HL-60/S4 treated with phorbol 12-myristate 13-acetate at 8.2 ng/mL for 4 days and 3 days (cell line): ENCODE data around the gene GLTP.
"Not testable (repeated sequence)": the region's sequence is repeated elsewhere in the genome, so short reads cannot be mapped to it uniquely, and the experiment has no call there.

Experiments
- in situ Hi-C: fragments of 300-500 bp; cut with MboI; formaldehyde crosslinking; loops from 2 replicates; pipeline ENCODE4 v1.15.0; 2022; ENCODE audit warnings: low sequenced_read_pairs

GLTP gene

DNA sequence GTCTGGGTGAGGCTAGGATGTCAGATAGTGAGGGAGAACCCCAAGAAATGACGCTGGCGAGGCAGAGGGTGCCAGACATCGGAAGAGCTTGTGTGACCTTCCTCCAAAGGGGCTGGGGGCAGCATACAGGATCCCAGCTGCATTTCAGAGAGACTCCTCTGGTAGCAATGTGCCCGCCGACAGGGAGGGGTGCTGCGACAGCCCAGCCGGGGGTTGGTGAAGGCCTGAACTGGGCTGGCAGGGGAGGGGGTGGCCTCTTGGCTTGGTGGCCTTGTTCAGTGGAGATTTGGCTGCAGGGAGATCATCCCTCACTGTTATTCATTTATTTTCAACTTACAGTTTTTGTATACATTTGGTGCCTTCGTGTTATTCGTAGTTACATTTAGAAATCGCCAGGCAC, 25.0 kb upstream of the GLTP start:
- in situ Hi-C loops = no loop called here

DNA sequence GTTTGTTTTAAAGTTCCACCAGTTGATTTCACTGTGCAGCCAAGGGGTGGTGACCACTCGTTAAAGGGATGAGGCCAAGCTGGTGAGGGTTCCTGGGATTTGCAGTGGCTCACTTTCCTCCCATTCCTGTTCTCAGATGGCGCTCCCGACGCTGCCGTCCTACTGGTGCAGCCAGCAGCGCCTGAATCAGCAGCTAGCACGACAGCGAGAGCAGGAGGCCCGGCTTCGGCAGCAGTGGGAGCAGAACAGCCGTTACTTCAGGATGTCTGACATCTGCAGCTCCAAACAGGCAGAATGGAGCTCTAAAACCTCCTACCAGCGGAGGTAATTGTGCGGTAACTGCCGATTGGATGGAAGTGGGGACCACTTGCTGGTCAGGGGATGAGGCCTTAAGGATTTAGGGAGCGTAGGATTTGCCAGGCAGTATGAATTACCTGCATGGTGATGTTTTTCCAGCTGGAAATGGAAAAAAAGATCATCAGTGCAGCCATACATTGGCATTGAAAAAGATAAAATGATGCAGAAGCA, 22.6 kb upstream of the GLTP start:
- in situ Hi-C loops = no loop called here

DNA sequence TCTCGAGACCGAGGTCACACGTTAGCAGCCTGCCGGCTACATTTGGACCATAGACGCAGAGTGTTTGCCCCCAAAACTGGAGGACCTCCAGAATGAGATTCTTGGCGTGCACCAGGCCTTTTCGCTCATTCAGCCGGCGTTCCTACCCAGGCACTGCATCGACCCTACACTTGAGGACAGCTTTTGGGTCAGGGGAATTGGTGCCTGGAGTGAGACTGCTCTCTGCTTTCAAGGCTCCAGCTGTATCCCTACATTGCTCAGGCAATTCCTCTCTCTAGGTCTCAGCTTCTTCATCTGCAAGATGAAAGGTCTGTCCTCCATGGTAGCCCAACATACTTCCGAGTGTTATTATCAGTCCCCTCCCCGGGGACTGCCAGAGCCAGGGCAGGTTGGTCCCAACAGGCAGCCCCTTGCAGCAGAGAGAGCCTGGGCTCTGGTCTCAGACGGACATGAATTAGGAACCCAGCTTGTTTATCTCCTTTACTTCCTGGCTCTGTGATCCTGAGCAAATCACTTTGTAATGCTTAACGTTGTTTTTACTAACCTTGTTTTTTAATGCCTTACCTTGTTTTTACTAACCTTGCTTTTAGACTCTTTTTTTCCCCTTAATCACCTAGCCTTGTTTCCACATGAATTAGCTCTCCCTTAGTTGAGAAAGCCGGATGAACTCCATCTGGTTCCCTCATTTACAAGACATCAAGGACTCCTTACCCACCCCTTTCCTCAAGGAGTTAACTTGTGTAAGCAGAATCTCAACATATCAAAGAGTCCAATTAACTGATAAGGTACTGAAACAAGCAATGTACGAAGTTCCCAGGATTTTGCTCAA, 20.6 kb upstream of the GLTP start:
- in situ Hi-C loops = no loop called here

DNA sequence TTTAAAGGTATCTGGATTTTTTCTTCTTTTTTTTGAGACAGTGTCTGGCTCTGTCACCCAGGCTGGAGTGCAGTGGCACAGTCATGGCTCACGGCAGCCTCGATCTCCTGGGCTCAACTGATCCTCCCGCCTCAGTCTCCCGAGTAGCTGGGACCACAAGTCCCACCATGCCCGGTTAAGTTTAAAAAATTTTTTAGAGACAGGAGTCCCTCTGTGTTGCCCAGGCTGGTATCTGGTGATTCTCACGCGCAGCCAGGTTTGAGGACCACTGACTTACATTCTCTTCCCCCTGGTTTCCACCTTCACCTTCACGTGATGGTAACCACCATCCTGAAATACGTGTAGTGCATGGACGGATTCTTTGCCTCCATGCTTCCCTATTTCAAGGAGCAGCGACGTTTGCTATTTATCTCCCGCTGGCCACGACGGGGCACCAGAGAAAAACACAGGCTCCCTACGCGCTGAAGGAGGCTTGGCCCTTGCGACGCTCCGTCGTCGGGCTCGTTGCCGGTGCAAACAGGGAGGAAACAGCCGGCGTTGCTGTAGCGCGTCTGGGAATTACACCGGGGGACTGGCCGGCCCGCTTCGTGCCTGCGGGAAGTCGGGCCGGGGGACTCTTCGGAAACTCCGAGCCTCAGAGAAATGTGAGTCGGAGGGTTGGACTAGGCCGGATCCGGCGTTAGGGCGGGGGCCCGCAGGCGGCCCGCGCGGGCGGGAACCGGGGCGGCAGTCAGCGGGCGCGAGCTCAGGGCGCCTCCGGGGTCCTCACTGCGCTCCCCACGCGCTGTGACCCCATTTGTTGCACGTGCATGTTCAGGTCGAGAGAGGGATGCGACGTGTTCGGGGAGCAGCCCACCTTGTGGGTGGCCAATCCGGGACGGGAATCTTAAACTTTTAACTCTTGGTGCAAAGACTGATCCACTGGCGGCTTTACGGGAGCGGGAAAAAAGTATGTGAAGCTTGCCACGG, 19.7 kb upstream of the GLTP start, which contains the start of gene TCHP:
Gene TCHP (plus strand): TSS at position 492 of the 969 bp plus-strand sequence. CDS start 2,753 bp downstream, outside the sequence.
- in situ Hi-C loops = no loop called here

DNA sequence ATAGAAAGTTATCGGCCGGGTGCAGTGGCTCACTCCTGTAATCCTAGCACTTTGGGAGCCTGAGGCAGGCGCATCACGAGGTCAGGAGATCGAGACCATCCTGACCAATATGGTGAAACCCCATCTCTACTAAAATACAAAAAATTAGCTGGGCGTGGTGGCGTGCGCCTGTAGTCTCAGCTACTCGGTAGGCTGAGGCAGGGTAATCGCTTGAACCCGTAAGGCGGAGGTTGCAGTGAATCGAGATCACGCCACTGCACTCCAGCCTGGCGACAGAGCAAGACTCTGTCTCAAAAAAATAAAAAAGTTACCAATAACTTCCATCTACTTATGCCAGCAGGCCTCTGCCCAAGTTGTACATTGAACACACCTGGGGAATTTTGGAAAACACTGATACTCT, 19.0 kb upstream of the GLTP start:
- in situ Hi-C loops = not testable (repeated sequence)

DNA sequence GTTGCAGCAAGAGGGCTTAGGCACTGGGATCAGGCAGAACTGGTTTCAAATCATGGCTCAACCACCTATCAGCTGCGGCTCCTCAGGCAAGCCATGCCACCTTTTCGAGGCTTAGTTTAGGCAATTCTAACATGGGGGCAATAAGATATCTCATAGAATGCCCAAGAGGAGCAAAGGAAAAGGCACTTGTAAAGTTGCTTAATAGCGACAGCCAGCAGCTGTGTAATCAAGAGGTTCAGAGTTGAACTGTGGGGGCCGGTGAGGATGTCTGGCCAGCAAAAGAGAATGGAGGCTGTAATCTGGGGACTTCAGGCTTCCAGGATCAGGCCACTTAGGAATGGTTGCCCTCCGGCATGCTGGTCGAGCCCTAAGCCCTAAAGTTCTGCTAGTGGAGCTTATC, 16.7 kb upstream of the GLTP start:
- in situ Hi-C loops = no loop called here

DNA sequence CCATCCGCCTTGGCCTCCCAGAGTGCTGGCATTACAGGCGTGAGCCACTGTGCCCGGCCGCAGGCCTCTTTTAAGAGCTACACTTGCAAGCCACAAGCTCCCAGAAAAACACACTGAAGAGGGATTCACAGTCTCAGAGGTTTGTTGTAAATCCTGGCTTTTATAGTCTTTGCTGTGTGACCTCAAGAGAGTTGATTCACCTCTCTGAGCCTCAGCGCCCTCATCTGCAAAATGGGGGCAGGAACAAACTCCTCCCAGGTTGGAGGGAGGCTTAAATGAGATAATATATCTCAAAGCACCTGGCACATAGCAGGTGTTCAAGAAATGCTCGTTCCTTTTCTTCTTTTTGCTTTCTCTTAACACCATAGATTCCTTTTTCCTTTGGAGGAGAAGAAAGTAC, 15.8 kb upstream of the GLTP start:
- in situ Hi-C loops = no loop called here

DNA sequence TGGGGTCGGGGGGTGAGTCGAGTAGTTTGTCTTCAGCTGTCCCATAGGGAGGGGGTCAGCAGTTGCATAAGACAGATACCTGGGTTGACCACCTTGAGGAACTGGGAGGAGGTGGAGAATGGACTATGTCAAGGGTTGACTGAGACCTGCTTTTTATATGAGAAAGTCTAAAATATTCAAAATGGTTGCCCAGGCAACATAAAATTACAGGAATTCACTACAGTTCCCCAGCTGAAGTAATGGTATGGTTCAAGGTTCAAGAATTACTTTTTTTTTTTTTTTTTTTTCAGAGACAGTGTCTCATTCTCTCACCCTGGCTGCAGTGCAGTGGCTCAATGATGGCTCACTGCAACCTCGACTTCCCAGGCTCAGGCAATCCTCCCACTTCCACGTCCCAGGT, 14.6 kb upstream of the GLTP start:
- in situ Hi-C loops = no loop called here

DNA sequence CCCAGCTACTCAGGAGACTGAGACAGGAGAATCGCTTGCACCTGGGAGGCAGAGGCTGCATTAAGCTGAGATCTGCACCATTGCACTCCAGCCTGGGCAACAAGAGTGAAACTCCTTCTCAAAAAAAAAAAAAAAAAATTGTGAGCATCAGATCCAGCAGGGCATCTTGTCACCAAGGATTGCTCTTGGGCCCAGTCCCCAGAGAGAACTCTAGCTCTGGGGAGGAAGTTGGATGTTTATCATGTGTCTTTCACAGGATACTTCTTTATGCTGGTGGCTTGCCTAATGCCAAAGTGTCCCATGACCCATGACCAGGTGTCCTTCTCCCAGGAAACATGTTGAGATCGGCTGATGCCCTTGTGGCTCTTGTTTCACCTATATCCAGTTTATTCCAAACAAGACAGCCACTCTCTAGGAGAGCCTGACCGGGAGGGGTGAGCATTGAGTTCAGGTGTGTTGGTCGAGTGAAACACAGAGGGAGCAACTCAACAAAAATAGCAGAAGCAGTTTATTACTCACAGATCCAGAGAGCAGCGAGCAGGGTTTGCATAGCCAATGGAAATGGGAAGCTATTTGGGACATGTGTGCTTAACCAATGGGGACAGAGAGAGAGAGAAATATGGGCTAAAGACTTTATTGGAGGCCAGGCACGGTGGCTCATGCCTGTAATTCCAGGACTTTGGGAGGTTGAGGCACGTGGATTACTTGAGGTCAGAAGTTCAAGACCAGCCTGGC, 13.1 kb upstream of the GLTP start:
- in situ Hi-C loops = no loop called here

DNA sequence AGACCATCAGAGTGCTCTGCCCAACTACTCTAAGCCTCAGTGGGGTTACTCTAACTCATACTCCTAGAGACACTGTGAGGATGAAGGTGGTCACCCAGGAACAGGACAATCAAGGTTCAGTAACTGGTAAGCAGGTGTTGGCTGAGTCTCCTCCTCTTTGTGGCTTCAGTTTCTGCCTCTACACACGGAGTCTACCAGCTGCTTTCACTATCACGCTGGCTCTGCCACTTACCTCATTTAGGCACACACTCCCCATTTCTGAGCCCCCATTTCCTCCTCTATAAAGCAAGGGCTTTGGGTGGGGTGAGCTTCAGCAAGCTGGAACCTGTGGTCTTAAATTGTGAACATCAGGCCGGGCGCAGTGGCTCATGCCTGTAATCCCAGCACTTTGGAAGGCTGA, 12.4 kb upstream of the GLTP start:
- in situ Hi-C loops = no loop called here

DNA sequence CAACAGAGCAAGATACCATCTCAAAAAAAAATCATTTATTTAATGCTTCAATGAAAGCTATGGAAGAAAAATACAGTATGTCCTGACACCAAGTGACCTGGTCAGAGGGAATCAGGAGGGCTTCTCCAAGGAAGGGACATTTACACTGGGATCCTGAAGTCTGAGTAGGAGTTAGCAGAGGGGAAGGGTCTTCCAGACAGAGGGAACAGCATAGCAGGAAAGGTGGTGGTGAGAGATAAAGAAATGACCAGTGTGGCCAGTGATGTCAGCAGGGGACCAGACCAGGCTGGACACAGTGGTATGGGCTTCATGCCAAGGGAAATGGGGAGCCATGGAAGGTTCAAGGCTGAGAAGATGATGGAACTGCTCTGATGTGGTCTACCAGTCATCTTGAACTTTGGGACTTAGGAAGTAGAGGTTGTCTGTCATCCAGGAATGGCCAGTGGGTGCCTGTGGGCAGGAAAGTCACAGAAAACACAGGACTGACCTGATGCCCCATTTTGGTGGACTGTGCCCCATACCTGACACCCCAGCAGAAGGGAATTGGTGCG, 11.9 kb upstream of the GLTP start:
- in situ Hi-C loops = no loop called here

DNA sequence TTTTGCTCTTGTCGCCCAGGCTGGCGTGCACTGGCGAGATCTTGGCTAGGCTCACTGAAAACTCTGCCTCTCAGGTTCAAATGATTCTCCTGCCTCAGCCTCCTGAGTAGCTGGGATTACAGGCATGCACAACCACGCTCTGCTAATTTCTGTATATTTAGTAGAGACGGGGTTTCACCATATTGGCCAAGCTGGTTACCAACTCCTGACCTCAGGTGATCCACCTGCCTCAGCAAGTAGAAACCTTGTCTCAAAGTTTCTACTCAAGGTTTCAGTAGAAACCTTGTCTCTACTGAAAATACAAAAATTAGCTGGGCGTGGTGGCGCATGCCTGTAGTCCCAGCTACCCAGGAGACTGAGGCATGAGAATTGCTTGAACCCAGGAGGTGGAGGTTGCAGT, 11.4 kb upstream of the GLTP start:
- in situ Hi-C loops = not testable (repeated sequence)

DNA sequence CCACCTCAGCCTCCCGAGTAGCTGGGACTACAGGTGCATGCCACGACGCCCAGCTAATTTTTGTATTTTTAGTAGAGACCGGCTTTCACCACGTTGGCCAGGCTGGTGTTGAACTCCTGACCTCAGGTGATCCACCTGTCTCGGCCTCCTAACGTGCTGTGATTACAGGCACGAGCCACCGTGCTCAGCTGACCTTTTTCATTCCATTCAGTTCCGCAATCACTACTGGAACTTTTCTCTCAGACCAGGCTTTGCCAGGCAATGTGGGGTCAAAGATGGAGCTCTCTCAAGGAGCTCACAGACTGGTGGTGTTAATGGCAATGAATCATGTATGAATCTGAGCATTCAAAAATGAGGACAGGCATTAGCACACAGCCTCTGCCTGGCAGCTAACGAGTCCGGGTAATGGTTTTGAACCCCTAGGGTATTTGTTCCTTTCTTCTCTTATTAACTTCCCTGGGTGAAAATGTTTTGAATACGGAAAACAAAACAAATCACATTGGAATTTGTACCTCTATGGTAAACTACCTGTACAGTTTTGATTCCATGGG, 10.4 kb upstream of the GLTP start:
- in situ Hi-C loops = no loop called here

DNA sequence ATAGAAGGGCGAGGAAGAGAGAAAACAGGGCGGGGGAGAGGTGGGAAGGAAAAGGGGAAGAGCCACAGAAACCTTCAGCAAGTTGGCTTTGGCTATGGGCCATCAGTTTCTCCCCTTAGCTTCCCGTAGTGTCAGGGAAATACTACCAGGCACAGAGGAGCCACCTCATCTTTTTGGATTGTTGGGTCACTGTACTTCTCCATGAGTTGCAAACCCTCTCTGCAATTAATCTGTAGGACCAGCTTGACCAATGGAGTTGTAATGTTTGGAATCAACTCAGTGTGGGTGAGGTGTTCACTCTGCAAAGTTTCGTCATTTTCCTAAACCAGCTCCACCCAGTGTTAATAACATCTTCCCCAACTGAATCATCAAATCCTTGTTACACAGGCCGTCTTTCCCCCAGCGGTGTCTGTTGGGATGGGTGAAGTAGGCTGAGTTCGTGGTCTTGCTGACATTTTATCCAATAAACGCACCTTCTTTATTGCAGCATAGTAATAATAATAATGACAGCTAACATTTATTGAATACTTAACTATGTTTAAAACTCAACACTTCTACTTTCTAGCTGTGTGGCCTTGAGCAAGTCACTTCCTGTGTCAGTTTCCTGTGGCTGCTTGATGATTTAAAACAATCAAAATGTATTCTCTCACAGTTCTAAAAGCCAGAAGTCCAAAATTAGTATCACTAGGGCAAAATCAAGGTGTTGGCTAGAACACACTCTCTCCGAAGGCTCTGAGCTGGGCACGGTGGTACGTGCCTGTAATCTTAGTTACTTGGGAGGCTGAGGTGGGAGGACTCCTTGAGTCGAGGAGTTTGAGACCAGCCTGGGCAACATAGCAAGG, 8.1 kb upstream of the GLTP start:
- in situ Hi-C loops = no loop called here

DNA sequence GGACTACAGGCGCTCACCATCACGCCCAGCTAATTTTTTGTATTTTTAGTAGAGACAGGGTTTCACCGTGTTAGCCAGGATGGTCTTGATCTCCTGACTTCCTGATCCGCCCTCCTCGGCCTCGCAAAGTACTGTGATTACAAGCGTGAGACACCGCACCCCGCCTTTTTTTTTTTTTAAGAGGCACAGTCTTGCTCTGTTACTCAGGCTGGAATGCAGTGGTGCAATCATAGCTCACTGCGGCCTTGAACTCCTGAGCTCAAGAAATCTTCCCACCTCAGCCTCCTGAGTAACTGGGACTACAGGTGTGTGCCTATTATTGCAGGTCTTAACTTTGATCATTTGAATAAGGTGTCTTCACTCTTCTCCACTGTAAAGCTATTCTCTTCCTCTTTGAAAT, 5.3 kb upstream of the GLTP start:
- in situ Hi-C loops = no loop called here

DNA sequence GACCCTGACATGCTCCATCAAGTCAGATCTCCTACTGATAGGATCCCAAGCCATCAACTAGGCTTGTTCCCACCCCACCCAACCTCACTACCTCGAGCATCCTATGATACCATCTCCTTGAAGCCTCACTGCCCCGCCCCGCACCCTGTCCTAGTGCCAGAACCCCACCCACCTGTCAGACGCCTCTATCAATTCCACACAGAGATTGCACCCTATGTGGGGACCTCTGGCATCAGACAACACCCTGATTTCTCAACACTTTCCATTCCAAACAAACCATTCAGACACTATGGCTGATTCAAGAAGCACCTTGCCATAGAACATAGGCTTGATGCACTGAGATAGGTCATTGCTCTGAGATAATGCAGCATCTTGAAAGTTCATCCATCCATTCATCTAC, 3.1 kb upstream of the GLTP start:
- in situ Hi-C loops = no loop called here

DNA sequence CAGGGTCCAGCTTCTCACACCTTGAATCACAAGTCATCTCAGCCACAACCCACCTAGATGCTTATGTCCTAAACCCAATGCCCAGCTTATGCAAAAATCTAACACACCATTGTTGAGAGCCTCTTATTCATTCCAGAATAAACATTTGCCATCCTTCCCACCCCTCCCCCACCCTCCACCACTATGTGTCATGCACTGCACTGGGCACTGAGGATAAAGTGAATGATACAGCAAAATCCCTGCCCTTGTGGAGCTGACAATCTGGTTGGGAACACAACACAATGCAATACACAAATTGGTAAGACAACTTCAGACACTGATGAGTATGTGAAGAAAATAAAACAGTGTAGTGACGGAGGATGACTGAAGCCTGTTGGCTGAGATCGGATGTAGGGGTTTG, 1.4 kb upstream of the GLTP start:
- in situ Hi-C loops = no loop called here

DNA sequence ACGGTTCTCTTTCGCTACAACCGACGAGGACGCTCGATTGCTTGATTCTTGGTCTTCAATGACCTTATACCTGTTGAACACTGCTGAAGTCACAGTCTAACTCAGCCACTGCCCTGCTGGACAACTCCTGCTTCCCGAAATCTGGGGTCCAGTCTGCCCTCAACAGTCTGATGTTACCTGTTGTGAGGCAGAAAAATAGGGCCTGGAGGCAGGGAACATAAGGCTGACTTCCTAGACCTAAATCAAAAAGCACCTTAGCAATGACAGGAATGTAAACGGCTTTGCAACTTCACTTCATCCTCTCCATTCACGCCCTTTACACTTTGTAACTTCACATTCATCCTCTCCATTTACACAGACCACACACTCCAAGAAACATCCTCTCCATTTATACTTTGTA, 597 bp upstream of the GLTP start:
- in situ Hi-C loops = no loop called here

DNA sequence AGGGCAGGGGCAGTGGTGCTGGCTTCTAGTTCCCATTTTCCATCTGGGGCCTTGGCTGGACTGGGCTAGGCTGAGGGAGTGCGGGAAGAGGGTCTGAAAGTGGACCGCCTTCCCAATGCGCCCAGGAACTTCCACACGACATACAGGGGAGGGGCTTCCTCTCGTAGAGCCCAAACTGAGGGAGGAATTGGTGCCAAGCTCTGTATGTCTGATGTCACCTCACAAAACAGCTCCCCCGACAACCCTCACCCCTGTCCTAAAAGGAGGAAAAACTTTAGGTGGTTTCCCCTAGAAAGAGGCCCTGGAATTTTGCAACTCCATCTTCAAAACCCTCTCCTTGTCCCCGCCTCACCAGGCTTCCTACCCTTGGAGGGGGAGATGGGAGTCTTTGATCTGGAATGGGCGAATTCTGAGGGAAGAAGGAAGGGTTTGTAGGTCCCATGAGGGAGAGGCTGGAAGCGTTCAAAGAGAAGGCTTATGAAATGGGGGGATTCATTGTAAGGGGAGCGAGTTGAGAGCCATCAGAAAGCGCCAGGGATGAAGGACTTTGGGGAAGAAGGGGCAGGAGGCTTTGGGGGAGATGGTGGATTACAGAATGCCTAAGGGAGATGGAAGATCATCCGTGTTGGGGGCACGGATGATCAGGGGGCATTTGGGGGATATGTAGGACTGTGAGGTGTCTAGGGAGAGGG, 844 bp downstream of the GLTP start:
- in situ Hi-C loops = no loop called here
